ENCODE data around the gene HYAL1.
A peak's percentile ranks its signal among the peaks of the same experiment; 100 is the strongest.

HYAL1 gene

GRCh38 chr3:50303013-50303815, at the start of gene HYAL1:
Gene HYAL1 (minus strand): TSS chr3:50303574. CDS start chr3:50302956, 618 bp downstream.
- H3K36me3 Mint-ChIP-seq (ENCODE audit: low read depth): no peaks in the 10 kb centered on the region
- no peaks in the 10 kb centered on the region for H3K9me3 Mint-ChIP-seq
- no peak within 1 kb of the TSS for H3K4me3 Mint-ChIP-seq
- no peak for DNase-seq (ENCODE audit: low spot score)
- peak within 1 kb of the TSS; percentile 10 for H3K27ac Mint-ChIP-seq
- peaks cover 14% of the 10 kb centered on the region for H3K4me1 Mint-ChIP-seq (ENCODE audit: low read depth)
- no peaks in the 10 kb centered on the region for H3K27me3 Mint-ChIP-seq (ENCODE audit: low read depth)

GRCh38 chr3:50352781-50353180, 49.4 kb upstream of the HYAL1 start:
- Mint-ChIP-seq H3K36me3 (ENCODE audit: low read depth) (peaks cover 49% of the 10 kb centered on the region), H3K27ac (peak overlapping the region; percentile 8), H3K27me3 (ENCODE audit: low read depth) (no peaks in the 10 kb centered on the region), H3K4me3 (no peak overlapping the region), H3K4me1 (ENCODE audit: low read depth) (peaks cover 50% of the 10 kb centered on the region), H3K9me3 (no peaks in the 10 kb centered on the region)
- no peak for DNase-seq (ENCODE audit: low spot score)

- Mint-ChIP-seq H3K27me3 (ENCODE audit: low read depth) (no peaks in the 10 kb centered on the region), H3K4me3 (peak overlapping the region; percentile 93), H3K4me1 (ENCODE audit: low read depth) (peaks cover 42% of the 10 kb centered on the region), H3K9me3 (no peaks in the 10 kb centered on the region), H3K36me3 (ENCODE audit: low read depth) (peaks cover 44% of the 10 kb centered on the region), H3K27ac (peak overlapping the region; percentile 97)
- DNase-seq (ENCODE audit: low spot score): no peak
These were observed 47.9 kb upstream of the HYAL1 start for GRCh38 chr3:50351323-50351697.

GRCh38 chr3:50350527-50351322, 47.4 kb upstream of the HYAL1 start, which contains the start of the genes CYB561D2 and NPRL2:
Gene CYB561D2 (plus strand): TSS chr3:50350862. CDS start chr3:50351434, 572 bp downstream.
Gene NPRL2 (minus strand): TSS chr3:50350775. CDS start chr3:50350652, 123 bp downstream.
- H3K27me3 Mint-ChIP-seq (ENCODE audit: low read depth): no peaks in the 10 kb centered on the region
- peak within 1 kb of the TSS; percentile 97 for H3K27ac Mint-ChIP-seq

GRCh38 chr3:50350213-50350526, 46.8 kb upstream of the HYAL1 start:
- Mint-ChIP-seq H3K9me3 (no peaks in the 10 kb centered on the region), H3K4me3 (peak overlapping the region; percentile 93), H3K27ac (peak overlapping the region; percentile 97), H3K27me3 (ENCODE audit: low read depth) (no peaks in the 10 kb centered on the region), H3K36me3 (ENCODE audit: low read depth) (peaks cover 44% of the 10 kb centered on the region), H3K4me1 (ENCODE audit: low read depth) (peaks cover 42% of the 10 kb centered on the region)
- no peak for DNase-seq (ENCODE audit: low spot score)

More at GRCh38 chr3:50350527-50351322, 47.4 kb upstream of the HYAL1 start, which contains the start of the genes CYB561D2 and NPRL2:
- peak; percentile 99 for DNase-seq (ENCODE audit: low spot score)
- Mint-ChIP-seq H3K4me3 (peak within 1 kb of the TSS; percentile 93), H3K9me3 (no peaks in the 10 kb centered on the region), H3K4me1 (ENCODE audit: low read depth) (peaks cover 46% of the 10 kb centered on the region), H3K36me3 (ENCODE audit: low read depth) (peaks cover 44% of the 10 kb centered on the region)

- Mint-ChIP-seq H3K9me3 (no peaks in the 10 kb centered on the region), H3K36me3 (ENCODE audit: low read depth) (peaks cover 34% of the 10 kb centered on the region), H3K4me1 (ENCODE audit: low read depth) (peaks cover 50% of the 10 kb centered on the region), H3K4me3 (peak overlapping the region; percentile 24), H3K27me3 (ENCODE audit: low read depth) (no peaks in the 10 kb centered on the region), H3K27ac (peak overlapping the region; percentile 78)
- peak; percentile 56 for DNase-seq (ENCODE audit: low spot score)
These were observed 43.9 kb upstream of the HYAL1 start for GRCh38 chr3:50347187-50347813.

- H3K27ac Mint-ChIP-seq: peak within 1 kb of the TSS; percentile 87
- H3K9me3 Mint-ChIP-seq: no peaks in the 10 kb centered on the region
- peaks cover 26% of the 10 kb centered on the region for H3K36me3 Mint-ChIP-seq (ENCODE audit: low read depth)
- no peaks in the 10 kb centered on the region for H3K27me3 Mint-ChIP-seq (ENCODE audit: low read depth)
- peak within 1 kb of the TSS; percentile 90 for H3K4me3 Mint-ChIP-seq
- H3K4me1 Mint-ChIP-seq (ENCODE audit: low read depth): peaks cover 56% of the 10 kb centered on the region
- peak; percentile 83 for DNase-seq (ENCODE audit: low spot score)
These were observed 42.3 kb upstream of the HYAL1 start, which contains the start of gene ZMYND10 for GRCh38 chr3:50345586-50346234. Gene ZMYND10 (minus strand): TSS chr3:50345732. CDS start chr3:50345579, 153 bp downstream.

GRCh38 chr3:50345008-50345407, 41.6 kb upstream of the HYAL1 start:
- Mint-ChIP-seq H3K4me1 (ENCODE audit: low read depth) (peaks cover 50% of the 10 kb centered on the region), H3K36me3 (ENCODE audit: low read depth) (peaks cover 23% of the 10 kb centered on the region), H3K4me3 (peak overlapping the region; percentile 10), H3K27ac (no peak overlapping the region), H3K27me3 (ENCODE audit: low read depth) (no peaks in the 10 kb centered on the region), H3K9me3 (no peaks in the 10 kb centered on the region)
- no peak for DNase-seq (ENCODE audit: low spot score)

GRCh38 chr3:50342813-50343633, 39.6 kb upstream of the HYAL1 start:
- Mint-ChIP-seq H3K36me3 (ENCODE audit: low read depth) (peaks cover 29% of the 10 kb centered on the region), H3K9me3 (no peaks in the 10 kb centered on the region), H3K4me3 (no peak overlapping the region), H3K27me3 (ENCODE audit: low read depth) (no peaks in the 10 kb centered on the region), H3K4me1 (ENCODE audit: low read depth) (peaks cover 45% of the 10 kb centered on the region), H3K27ac (peak overlapping the region; percentile 68)
- no peak for DNase-seq (ENCODE audit: low spot score)

- peaks cover 29% of the 10 kb centered on the region for H3K36me3 Mint-ChIP-seq (ENCODE audit: low read depth)
- H3K27me3 Mint-ChIP-seq (ENCODE audit: low read depth): no peaks in the 10 kb centered on the region
- peak overlapping the region; percentile 94 for H3K27ac Mint-ChIP-seq
- no peak for DNase-seq (ENCODE audit: low spot score)
- peak overlapping the region; percentile 86 for H3K4me3 Mint-ChIP-seq
- no peaks in the 10 kb centered on the region for H3K9me3 Mint-ChIP-seq
- H3K4me1 Mint-ChIP-seq (ENCODE audit: low read depth): peaks cover 40% of the 10 kb centered on the region
These were observed 38.7 kb upstream of the HYAL1 start for GRCh38 chr3:50341996-50342650.

- H3K4me1 Mint-ChIP-seq (ENCODE audit: low read depth): peaks cover 41% of the 10 kb centered on the region
- H3K27ac Mint-ChIP-seq: peak overlapping the region; percentile 94
- H3K4me3 Mint-ChIP-seq: peak overlapping the region; percentile 86
- DNase-seq (ENCODE audit: low spot score): no peak
- H3K27me3 Mint-ChIP-seq (ENCODE audit: low read depth): no peaks in the 10 kb centered on the region
- no peaks in the 10 kb centered on the region for H3K9me3 Mint-ChIP-seq
- H3K36me3 Mint-ChIP-seq (ENCODE audit: low read depth): peaks cover 32% of the 10 kb centered on the region
These were observed 38.2 kb upstream of the HYAL1 start for GRCh38 chr3:50341537-50341936.

All from T-helper 2 cell treated with Interferon-gamma antibody and Interleukin-4, amounts not matched to agents 5 μg/mL and 100 μg/mL, for 36 hours (primary cell).